ENCODE measurements around the gene SNRPD3.

The SNRPD3 gene

GRCh38 chr22:24518771-24519485, 36.9 kb upstream of the SNRPD3 start:
- in situ Hi-C loops (cut with MboI; ENCODE audit: low sequenced_read_pairs, unreplicated experiment) = no loop called here
- TF ChIP-seq, protein P1, sequence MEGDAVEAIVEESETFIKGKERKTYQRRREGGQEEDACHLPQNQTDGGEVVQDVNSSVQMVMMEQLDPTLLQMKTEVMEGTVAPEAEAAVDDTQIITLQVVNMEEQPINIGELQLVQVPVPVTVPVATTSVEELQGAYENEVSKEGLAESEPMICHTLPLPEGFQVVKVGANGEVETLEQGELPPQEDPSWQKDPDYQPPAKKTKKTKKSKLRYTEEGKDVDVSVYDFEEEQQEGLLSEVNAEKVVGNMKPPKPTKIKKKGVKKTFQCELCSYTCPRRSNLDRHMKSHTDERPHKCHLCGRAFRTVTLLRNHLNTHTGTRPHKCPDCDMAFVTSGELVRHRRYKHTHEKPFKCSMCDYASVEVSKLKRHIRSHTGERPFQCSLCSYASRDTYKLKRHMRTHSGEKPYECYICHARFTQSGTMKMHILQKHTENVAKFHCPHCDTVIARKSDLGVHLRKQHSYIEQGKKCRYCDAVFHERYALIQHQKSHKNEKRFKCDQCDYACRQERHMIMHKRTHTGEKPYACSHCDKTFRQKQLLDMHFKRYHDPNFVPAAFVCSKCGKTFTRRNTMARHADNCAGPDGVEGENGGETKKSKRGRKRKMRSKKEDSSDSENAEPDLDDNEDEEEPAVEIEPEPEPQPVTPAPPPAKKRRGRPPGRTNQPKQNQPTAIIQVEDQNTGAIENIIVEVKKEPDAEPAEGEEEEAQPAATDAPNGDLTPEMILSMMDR (IDR thresholded peaks at IDR 0.05; ENCODE audit: borderline replicate concordance, control extremely low read depth, extremely low read depth, insufficient read depth, missing control alignments) = no peak
- DNase-seq (ENCODE audit: low spot score) = no peak

DNA sequence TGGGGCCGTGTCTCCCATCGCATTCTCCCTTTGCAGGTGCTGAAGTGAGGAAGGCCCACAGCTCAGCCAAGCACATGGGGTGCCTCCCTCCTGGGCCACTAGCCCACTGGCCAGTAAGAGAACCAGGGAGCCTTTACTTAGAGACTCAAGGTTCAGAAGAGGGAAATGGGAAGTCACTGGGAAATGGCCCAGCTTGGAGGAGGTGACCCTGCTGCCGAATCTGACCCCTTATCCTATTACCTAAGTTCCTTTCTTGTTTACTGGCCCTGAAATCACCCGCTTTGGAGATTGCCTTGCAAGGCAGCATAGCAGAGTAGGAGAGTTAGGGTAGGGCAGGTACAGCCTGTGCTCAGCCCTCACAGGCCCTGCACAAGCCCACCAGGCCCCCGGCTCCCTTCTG, 36.3 kb upstream of the SNRPD3 start:
- in situ Hi-C loops (cut with MboI; ENCODE audit: low sequenced_read_pairs, unreplicated experiment) = no loop called here
- no peak for DNase-seq (ENCODE audit: low spot score)
- TF ChIP-seq, protein P1 (IDR thresholded peaks at IDR 0.05; ENCODE audit: borderline replicate concordance, control extremely low read depth, extremely low read depth, insufficient read depth, missing control alignments) = no peak

DNA sequence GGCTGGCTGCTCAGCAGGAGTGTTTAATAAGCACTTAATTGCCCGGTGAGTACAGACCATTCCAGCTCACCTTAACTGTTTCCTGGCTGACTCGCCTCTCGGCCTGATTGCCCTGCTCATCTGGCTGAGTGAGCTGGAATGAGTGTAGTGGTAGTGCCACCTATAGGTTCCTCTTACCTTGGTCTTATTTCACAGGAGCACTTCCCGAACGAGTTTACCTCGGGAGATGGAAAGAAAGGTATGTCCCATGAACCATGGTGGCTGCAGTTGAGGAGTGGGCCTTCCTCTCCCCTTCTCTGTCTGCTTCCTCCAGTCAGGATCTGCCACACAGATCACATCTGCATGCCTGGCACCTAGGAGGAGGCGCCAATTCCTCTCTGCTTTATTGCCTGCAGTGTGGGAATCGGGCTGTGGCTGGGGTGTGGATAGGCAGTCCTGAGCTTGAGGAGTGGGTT, 34.0 kb upstream of the SNRPD3 start:
- TF ChIP-seq, protein P1 (IDR thresholded peaks at IDR 0.05; ENCODE audit: borderline replicate concordance, control extremely low read depth, extremely low read depth, insufficient read depth, missing control alignments) = peak; percentile 66
- peak; percentile 68 for DNase-seq (ENCODE audit: low spot score)
- in situ Hi-C loops (cut with MboI; ENCODE audit: low sequenced_read_pairs, unreplicated experiment) = loop anchor here (5.0 kb wide), 1 partner anchor 195 kb away; no protein-coding TSS in a partner anchor

DNA sequence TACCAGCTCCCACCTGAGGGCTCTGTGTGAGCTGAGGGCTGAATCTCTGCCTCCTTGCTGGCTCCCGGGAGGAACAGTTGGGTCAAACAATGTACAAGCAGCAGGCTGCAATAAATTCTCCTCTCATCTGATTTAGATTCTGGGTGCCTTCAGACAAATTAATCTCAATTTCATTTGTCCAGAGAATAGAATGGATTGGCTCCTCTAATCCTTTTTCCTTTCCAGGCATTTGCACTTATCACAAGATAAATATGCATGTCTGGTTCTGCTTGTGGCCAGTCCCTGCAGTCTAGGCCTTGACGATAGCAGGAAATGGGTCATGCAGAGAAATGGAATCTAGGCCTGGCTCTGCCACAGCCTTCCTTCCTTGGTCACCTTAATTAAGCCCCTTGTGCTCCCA, 31.9 kb upstream of the SNRPD3 start:
- in situ Hi-C loops (cut with MboI; ENCODE audit: low sequenced_read_pairs, unreplicated experiment) = loop anchor here (5.0 kb wide), 1 partner anchor 197 kb away; no protein-coding TSS in a partner anchor
- DNase-seq (ENCODE audit: low spot score) = no peak
- TF ChIP-seq, protein P1 (IDR thresholded peaks at IDR 0.05; ENCODE audit: borderline replicate concordance, control extremely low read depth, extremely low read depth, insufficient read depth, missing control alignments) = no peak

DNA sequence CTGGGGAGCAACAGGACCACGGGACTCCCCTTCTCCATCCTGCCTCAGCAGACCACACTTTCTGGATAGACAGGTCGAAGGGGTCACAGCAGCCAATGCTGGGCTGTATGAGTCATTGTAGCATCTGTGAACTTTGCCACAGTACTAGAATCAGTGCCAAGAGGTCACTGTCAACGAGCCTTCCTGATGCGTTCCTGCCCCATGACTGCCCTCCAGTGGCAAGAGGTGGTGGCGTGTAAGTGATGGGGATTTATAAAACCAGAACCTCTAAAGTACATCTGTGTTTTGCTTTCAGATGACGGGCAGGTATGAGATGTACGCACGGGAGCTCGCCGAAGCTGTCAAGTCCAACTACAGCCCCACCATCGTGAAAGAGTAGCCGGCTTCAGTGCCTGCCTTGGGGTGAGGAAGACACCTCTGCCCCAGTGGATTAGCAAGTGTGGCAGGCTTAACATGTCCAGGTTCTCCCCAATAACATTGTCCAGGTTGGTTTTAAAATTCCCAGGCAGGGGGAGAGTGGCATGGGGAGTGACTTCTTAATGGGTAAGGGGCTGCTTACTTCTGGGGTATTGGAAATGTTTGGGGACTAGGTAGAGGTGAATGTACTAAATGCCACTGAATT, 30.3 kb upstream of the SNRPD3 start:
- DNase-seq (ENCODE audit: low spot score) = peak; percentile 83
- TF ChIP-seq, protein P1 (IDR thresholded peaks at IDR 0.05; ENCODE audit: borderline replicate concordance, control extremely low read depth, extremely low read depth, insufficient read depth, missing control alignments) = peak; percentile 83
- in situ Hi-C loops (cut with MboI; ENCODE audit: low sequenced_read_pairs, unreplicated experiment) = no loop called here

DNA sequence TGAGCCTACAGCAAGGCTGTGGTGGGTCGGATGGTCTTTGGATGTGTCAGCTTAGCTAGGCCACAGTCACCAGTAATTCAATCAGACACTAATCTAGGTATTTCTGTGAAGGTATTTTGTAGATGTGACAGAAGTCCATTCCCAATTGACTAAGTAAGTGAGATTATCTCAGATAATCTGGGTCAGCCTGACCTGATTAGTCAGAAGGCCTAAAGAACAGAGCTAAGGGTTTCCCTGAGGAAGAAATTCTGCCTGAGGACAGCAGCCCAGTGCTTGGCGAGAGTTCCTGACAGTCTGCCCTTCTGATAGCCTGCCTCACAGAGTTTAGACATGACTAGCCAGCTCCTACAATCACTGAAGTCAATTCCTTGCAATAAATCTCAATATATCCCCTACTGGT, 29.6 kb upstream of the SNRPD3 start:
- TF ChIP-seq, protein P1 (IDR thresholded peaks at IDR 0.05; ENCODE audit: borderline replicate concordance, control extremely low read depth, extremely low read depth, insufficient read depth, missing control alignments) = no peak
- DNase-seq (ENCODE audit: low spot score) = no peak

More for the DNA sequence above, 29.6 kb upstream of the SNRPD3 start:
- in situ Hi-C loops (cut with MboI; ENCODE audit: low sequenced_read_pairs, unreplicated experiment) = no loop called here
